Upper lobe of left lung (tissue), 6 donors: ENCODE data around the gene PTPN1. TPM values are rescaled to one million over a fixed set of nuclear protein-coding genes. Genes with fewer than 3 reads are reported as not detected.
A peak's percentile ranks its signal among the peaks of the same experiment; 100 is the strongest.

Experiments used
- ATAC-seq, 2 donors: fragments of 200-7000 bp; cut with Tn5 transposase; one replicate each; pipeline ENCODE4 v1.9.1; 2022; ENCODE audit warnings: mild to moderate bottlenecking in 2 of 2, moderate library complexity in 2 of 2; ENCODE audit not compliant: low FRiP score in 2 of 2
- DNase-seq, 2 donors: peaks; one replicate each; pipeline ENCODE4 v3.0.0-alpha.2; 2019 to 2020
- H3K27ac ChIP-seq, 4 donors: fragments of 200-600 bp; sonication (generic); one replicate each; pipeline ENCODE4 v1.5.1; 2016 to 2019
- H3K27me3 ChIP-seq, 4 donors: fragments of 200-600 bp; sonication (generic); one replicate each; pipeline ENCODE4 v1.5.1; 2017 to 2019
- H3K36me3 ChIP-seq, 4 donors: fragments of 200-600 bp; sonication (generic); one replicate each; pipeline ENCODE4 v1.5.1; 2016 to 2019
- H3K4me1 ChIP-seq, 4 donors: fragments of 200-600 bp; sonication (generic); one replicate each; pipeline ENCODE4 v1.5.1; 2018 to 2019
- H3K4me3 ChIP-seq, 4 donors: fragments of 200-600 bp; sonication (generic); one replicate each; pipeline ENCODE4 v1.5.1; 2017 to 2019; ENCODE audit warnings: mild to moderate bottlenecking in 2 of 4, moderate library complexity in 1 of 4
- H3K9me3 ChIP-seq, 4 donors: fragments of 200-600 bp; sonication (generic); one replicate each; pipeline ENCODE4 v1.5.1; 2018 to 2019
- EP300 ChIP-seq, 4 donors: sonication (generic); formaldehyde crosslinking; IDR thresholded peaks; one replicate each; pipeline ENCODE4 v1.5.1; 2017; ENCODE audit warnings: antibody characterized with exemption in 4 of 4, control low read depth in 2 of 4
- POLR2A ChIP-seq, 4 donors: fragments of 450-650 bp; IDR thresholded peaks; one replicate each; pipeline ENCODE4 v1.5.1; 2016 to 2017; ENCODE audit warnings: antibody characterized with exemption in 4 of 4, mild to moderate bottlenecking in 2 of 4
- POLR2AphosphoS5 ChIP-seq, 2 donors: sonication (generic); formaldehyde crosslinking; IDR thresholded peaks; one replicate each; pipeline ENCODE4 v1.5.1; 2017; ENCODE audit warnings: antibody characterized with exemption in 2 of 2
- WGBS, 2 donors: methylation state at CpG; one replicate each; pipeline ENCODE4 v1.1.5; 2017 to 2018; 5-methylcytosine and 5-hydroxymethylcytosine counted together
- total RNA-seq, 6 donors: library from RNA; depleted of rRNA in 4 of 6; stranded (reverse); fragments of >200 nt in 4 of 6; gene quantifications; one replicate each; pipeline versions ENCODE4 v1.1.0 to v1.2.1, GENCODE V29; 2016 to 2021
- TF ChIP-seq, protein P1 (sequence below), 6 experiments: fragments of 450-650 bp in 4 of 6; fragments of 200-600 bp in 2 of 6; sonication (generic) in 2 of 6; IDR thresholded peaks; one replicate each; pipeline ENCODE4 v1.5.1; 2016 to 2019; ENCODE audit warnings: antibody characterized with exemption in 6 of 6
- donor health status: DM: no; HTN: no; CAD: no; lungs with moderate emphysema.
- donor health status: DM: no; HTN: yes; CAD: no; lungs with severe emphysema.

PTPN1 gene
- total RNA-seq, 6 donors from 2014 or later: 75.1 to 137 (median 96.1) TPM

DNA sequence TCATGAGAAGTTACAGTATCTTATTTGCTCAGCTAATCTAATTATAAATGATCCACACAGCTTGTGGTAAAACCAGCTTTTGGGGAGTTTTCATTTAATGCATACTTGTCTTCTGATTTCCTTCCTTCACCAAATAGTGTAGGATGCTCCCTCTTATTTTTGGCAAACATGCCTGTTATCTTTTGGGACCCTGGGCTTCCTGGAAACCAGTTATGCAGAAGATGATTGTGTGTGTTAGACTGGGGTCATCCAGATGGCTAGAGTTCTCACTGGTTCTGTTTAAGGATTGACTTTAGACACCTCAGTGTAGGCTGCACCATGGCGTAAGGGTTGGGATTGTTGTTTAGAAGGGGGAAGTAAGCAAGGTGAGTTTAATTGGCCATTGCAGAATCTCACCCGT is 61.3 kb downstream of the PTPN1 start:
- WGBS, 2 donors: 75 to 93% methylated on average over 2 of the region's 2 CpGs
- DNase-seq: no peak
- H3K4me3 ChIP-seq: no peak overlapping the region
- ATAC-seq: no peak
- H3K27me3 ChIP-seq: no peaks in the 10 kb centered on the region
- H3K27ac ChIP-seq: peak overlapping the region in 3 of 4 donors; percentile 33 to 66 (median 46)
- no peaks in the 10 kb centered on the region for H3K9me3 ChIP-seq
- H3K4me1 ChIP-seq: peaks cover 42 to 63% (median 45%) of the 10 kb centered on the region in 4 donors
- H3K36me3 ChIP-seq: peaks cover 16 to 75% (median 35%) of the 10 kb centered on the region in 4 donors
- TF ChIP-seq EP300 (IDR thresholded peaks at IDR 0.05): no peak

DNA sequence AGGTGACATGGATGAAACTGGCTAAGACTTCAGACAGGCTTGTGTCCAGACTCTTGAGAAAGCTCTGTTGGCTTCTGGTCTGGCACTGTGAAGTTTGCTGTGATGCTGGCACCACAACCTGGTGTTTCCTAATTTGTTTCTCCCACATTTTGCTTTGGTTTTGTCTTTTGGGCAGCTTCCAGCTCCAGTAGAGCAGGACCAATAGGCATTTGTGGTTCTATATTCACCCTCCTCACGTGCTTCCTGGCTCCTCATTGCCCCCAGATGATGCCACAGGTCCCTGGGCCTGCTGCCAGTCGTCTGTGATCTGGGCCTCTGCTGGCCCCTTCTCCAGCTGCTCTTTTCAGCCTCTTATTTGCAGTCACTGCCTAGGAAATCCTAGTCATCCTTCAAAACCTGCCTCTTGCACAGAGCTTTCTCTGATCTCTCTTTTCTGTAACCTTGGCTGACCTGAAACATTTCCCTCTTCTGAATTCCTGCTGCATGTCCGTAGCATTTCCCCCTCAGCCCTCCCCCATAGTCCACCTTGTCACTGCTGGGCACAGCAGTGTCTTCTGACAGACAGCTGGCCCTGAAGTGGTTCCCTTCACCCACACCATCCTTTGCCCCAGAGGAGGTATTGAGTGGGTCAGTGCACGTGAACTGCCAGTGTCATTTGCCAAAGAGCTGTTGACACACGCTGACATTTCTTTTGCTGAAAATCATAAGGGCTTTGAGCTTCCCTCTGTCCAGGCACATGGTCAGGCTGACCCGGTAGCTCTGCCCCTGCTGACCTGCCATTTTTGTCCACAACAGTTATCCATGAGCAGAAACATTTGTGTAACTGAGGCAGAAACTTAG is 63.0 kb downstream of the PTPN1 start:
- peak in 1 of 2 donors; percentile 31 for ATAC-seq
- no peak overlapping the region for H3K4me3 ChIP-seq
- H3K27ac ChIP-seq: peak overlapping the region; percentile 36 to 69 (median 64)
- TF ChIP-seq, protein P1, sequence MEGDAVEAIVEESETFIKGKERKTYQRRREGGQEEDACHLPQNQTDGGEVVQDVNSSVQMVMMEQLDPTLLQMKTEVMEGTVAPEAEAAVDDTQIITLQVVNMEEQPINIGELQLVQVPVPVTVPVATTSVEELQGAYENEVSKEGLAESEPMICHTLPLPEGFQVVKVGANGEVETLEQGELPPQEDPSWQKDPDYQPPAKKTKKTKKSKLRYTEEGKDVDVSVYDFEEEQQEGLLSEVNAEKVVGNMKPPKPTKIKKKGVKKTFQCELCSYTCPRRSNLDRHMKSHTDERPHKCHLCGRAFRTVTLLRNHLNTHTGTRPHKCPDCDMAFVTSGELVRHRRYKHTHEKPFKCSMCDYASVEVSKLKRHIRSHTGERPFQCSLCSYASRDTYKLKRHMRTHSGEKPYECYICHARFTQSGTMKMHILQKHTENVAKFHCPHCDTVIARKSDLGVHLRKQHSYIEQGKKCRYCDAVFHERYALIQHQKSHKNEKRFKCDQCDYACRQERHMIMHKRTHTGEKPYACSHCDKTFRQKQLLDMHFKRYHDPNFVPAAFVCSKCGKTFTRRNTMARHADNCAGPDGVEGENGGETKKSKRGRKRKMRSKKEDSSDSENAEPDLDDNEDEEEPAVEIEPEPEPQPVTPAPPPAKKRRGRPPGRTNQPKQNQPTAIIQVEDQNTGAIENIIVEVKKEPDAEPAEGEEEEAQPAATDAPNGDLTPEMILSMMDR (IDR thresholded peaks at IDR 0.05): no peak
- TF ChIP-seq POLR2A (IDR thresholded peaks at IDR 0.05): no peak
- TF ChIP-seq POLR2AphosphoS5 (IDR thresholded peaks at IDR 0.05): peak; percentile 5 to 21
- TF ChIP-seq EP300 (IDR thresholded peaks at IDR 0.05): peak in 1 of 4 donors; percentile 44
- 24 to 25% methylated on average over 6 of the region's 6 CpGs for WGBS, 2 donors
- peak in 1 of 2 donors; percentile 56 for DNase-seq
- no peaks in the 10 kb centered on the region for H3K27me3 ChIP-seq
- H3K36me3 ChIP-seq: peaks cover 19 to 77% (median 42%) of the 10 kb centered on the region in 4 donors
- no peaks in the 10 kb centered on the region for H3K9me3 ChIP-seq
- H3K4me1 ChIP-seq: peaks cover 37 to 59% (median 51%) of the 10 kb centered on the region in 4 donors

DNA sequence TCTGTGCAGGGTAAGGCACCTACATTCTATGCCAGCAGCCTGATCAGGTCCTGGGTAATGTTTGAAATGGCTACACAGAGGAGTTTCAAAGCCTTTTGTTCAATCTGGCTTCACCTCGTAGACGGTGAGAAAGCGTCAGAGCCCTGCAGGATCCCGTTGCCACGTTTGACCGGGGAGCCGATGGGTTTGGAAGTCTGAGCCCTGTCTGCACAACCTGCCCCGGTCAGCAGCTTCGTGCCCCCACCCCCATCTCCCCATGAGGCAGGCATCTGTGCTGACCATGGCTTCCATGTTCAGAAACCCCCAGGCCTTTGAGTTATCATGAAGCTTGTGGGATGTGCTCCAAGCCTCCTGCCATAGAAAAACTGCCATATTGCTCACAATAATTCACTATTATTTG is 63.9 kb downstream of the PTPN1 start:
- TF ChIP-seq POLR2A (IDR thresholded peaks at IDR 0.05) (no peak), EP300 (IDR thresholded peaks at IDR 0.05) (no peak), POLR2AphosphoS5 (IDR thresholded peaks at IDR 0.05) (no peak)
- TF ChIP-seq, protein P1 (IDR thresholded peaks at IDR 0.05): no peak
- no peak for ATAC-seq
- peak overlapping the region in 1 of 4 donors; percentile 61 for H3K27ac ChIP-seq
- DNase-seq: no peak
- no peak overlapping the region for H3K4me3 ChIP-seq
- H3K4me1 ChIP-seq: peaks cover 37 to 59% (median 51%) of the 10 kb centered on the region in 4 donors
- 93% methylated on average over 6 to 9 of the region's 9 CpGs for WGBS, 2 donors
- no peaks in the 10 kb centered on the region for H3K27me3 ChIP-seq
- no peaks in the 10 kb centered on the region for H3K9me3 ChIP-seq
- peaks cover 26 to 77% (median 41%) of the 10 kb centered on the region in 4 donors for H3K36me3 ChIP-seq

DNA sequence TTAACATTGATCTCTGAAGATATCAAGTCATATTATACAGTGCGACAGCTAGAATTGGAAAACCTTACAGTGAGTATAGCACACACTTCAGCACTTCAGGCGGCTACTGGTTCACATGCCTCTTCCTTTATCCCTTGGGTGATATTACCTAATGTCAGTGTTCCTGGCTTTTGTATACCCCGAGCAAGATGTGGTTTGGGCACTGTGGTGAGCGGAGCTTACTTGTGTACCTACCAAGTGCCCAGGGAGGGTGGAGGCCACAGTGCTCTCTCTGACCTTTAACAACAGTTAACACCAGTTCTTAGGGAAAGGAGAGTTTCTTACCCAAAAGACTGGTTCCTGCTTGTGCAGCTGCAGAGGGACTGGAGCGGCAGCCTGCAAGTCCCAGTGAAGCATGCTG is 64.4 kb downstream of the PTPN1 start:
- Histone ChIP-seq H3K9me3 (no peaks in the 10 kb centered on the region), H3K27me3 (no peaks in the 10 kb centered on the region), H3K27ac (peak overlapping the region in 1 of 4 donors; percentile 30), H3K4me3 (no peak overlapping the region), H3K4me1 (peaks cover 37 to 59% (median 49%) of the 10 kb centered on the region in 4 donors), H3K36me3 (peaks cover 27 to 77% (median 42%) of the 10 kb centered on the region in 4 donors)
- ATAC-seq (no peak), DNase-seq (no peak)
- 91 to 95% methylated on average over 5 of the region's 5 CpGs for whole genome bisulfite sequencing, 2 donors
- TF ChIP-seq, protein P1 (IDR thresholded peaks at IDR 0.05): no peak
- no peak for TF ChIP-seq POLR2AphosphoS5 (IDR thresholded peaks at IDR 0.05)
- no peak for TF ChIP-seq EP300 (IDR thresholded peaks at IDR 0.05)
- TF ChIP-seq POLR2A (IDR thresholded peaks at IDR 0.05): no peak

DNA sequence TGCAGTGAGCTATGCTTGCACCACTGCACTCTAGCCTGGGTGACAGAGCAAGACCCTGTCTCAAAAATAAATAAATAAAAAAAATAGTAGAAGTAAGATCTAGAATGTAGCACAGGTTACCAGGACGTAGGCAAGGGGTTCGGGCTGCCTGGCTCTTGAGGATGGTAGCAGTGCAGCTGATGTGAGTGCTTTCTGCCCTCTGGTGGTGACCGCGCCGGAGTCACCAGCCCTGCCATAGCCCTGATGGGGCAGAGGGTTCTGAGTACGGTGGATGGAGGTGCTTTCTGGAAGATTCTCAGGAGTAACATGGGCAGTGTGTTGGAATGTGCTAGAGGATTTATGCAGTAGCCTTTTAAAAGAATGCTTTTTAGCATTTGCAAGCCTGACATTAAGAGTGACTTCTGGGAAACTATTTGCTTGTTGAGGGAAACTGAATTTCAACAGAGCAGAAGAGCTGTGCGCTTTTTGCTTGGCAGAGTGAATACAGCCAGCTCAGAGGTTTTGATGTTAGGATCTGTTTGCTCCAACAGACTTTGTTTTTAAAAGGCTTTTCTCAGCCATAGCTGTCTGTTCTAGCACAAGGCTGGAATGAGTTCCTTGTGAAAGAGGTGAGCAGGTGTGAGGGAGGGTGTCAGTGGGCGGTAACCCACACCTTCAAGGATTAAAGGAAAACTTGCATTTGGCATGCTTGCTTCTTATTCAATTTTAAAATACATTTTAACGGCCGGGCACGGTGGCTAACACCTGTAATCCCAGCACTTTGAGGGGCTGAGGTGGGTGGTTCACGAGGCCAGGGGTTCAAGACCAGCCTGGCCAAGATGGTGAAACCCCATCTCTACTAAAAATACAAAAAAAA is 65.9 kb downstream of the PTPN1 start:
- H3K9me3 ChIP-seq: no peaks in the 10 kb centered on the region
- H3K36me3 ChIP-seq: peaks cover 36 to 77% (median 54%) of the 10 kb centered on the region in 4 donors
- peak overlapping the region in 2 of 4 donors; percentile 22 to 44 for H3K27ac ChIP-seq
- ATAC-seq (peak; percentile 67 to 71), DNase-seq (peak; percentile 81 to 84)
- H3K4me1 ChIP-seq: peaks cover 31 to 44% (median 34%) of the 10 kb centered on the region in 4 donors
- 51 to 52% methylated on average over 12 of the region's 12 CpGs for WGBS, 2 donors
- no peaks in the 10 kb centered on the region for H3K27me3 ChIP-seq
- H3K4me3 ChIP-seq: no peak overlapping the region
- TF ChIP-seq, protein P1 (IDR thresholded peaks at IDR 0.05): peak; percentile 51 to 84 (median 76)
- no peak for TF ChIP-seq EP300 (IDR thresholded peaks at IDR 0.05)
- peak in 1 of 2 donors; percentile 16 for TF ChIP-seq POLR2AphosphoS5 (IDR thresholded peaks at IDR 0.05)
- TF ChIP-seq POLR2A (IDR thresholded peaks at IDR 0.05): no peak
